GM18868 (cell line): Measurements from ENCODE around the gene SUSD1.
"Not testable (repeated sequence)": the region's sequence is repeated elsewhere in the genome, so short reads cannot be mapped to it uniquely, and the experiment has no call there.

Experiments used
- ATAC-seq: cut with Tn5 transposase; IDR thresholded peaks from one replicate; pipeline ENCODE4 v1.9.1; 2021; ENCODE audit warnings: mild to moderate bottlenecking, moderate library complexity; ENCODE audit not compliant: unreplicated experiment

Gene SUSD1

DNA sequence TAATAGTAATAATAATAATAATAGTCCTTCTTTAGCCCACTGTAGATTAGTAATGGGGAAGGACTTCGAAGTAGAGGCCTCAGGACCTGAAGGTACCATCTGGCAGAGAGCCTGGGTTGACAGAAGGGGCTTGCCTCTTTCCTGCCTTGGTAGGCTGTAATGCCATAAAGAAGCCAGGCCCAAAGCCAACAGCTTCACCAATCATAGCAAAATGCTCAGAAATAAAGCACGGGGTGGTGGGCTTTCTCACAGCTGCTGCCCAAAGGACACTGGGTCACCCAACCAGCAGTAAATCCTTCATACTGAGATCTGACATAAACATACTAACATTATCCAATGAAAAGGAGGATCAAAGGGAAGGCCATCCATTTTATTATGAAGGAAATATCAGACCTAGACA, 70.7 kb downstream of the SUSD1 start:
- ATAC-seq: no peak

- no peak for ATAC-seq
These were observed 71.7 kb downstream of the SUSD1 start for GRCh38 chr9:112103405-112103804.

GRCh38 chr9:112097712-112098688, 77.1 kb downstream of the SUSD1 start:
- ATAC-seq: no peak

- ATAC-seq: no peak
These were observed 80.0 kb downstream of the SUSD1 start for GRCh38 chr9:112094948-112095681.

GRCh38 chr9:112094241-112094640, 80.9 kb downstream of the SUSD1 start:
- no peak for ATAC-seq

DNA sequence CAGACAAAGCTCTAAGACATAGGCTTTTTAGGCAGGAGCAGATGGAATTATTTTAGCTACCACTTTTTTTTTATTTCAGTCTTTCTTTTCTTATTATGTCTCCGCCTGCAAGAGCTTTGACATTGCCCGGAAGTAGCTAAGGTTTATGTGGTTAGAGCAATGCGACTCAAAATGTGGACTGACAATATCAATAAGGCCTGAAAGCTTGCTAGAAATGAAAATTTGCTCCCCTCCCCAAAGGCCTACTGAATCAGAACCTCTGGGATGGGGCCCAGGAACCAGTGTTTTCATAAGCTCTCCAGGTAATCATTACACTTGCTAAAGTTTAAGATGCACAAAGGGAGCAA, 81.3 kb downstream of the SUSD1 start:
- no peak for ATAC-seq

DNA sequence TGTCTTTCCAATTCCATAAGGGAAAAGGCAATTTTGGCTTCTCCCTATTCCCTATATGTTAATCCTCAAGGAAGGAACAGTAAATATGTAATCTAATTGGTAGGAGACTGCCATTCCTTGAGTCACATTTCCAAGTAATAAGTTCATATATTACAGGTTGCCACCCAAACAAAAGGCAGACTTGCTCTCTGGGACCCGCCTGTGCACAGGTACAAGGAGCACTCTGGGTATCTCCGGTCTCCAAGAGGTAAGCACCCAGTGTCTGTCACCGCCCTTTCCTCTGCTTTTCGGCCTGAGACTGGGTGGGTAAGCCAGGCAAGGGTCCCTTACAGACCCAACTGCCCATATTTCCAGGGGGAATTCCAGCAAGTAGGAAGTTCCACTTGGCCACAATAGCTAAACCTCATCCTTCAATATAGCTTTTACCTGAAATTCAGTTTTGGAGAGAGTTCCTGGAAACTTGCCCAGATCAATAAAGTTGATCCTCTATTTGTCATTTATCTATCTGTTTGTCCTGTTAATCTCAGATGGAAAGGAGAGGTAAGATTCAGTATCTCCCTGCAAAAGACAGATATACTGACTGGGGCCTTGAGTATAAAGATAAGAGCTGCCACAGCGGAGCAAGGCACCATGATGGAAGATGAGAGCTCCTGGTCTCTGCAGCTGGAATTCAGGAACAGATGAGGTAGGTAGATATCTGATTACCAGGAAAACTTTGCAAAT, 81.8 kb downstream of the SUSD1 start:
- ATAC-seq: no peak

GRCh38 chr9:112091810-112092209, 83.3 kb downstream of the SUSD1 start:
- ATAC-seq: no peak

DNA sequence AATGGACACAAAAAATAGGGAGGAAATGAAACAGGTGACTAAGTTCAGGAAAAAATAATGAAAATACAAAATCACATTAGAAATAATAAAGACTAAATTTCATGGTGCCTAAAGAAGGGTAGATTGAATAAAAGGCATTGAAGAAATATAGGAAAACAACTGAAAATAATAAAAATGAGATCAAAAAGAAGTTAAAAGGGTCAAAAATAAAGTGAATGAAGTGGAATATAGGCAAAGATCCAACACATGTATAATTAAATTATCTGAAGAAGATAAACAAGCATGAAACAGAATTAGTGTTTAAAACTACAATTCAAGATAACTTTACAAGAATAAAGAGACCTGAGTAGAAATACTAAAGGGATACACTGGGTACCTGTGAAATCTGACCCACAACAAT, 87.6 kb downstream of the SUSD1 start:
- no peak for ATAC-seq

GRCh38 chr9:112086627-112087026, 88.5 kb downstream of the SUSD1 start:
- ATAC-seq: no peak

DNA sequence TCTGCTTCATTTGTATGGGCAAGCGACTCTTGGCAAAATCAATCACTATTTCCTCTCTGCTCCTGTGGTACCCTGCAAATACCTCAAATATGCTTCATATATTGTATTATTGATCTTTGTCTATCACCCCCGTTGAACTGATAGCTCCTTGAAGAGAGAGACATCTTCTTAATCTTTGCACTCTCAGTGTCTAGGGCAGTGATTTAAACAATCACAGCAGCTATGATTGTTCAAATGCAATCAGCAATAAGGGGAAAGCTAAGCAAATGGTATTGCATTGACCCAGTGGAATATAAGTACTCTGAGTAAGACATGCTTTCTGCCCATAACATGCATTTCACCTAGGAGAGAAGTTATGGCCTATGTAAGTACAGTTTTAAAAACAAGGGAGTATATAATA, 90.2 kb downstream of the SUSD1 start:
- no peak for ATAC-seq

DNA sequence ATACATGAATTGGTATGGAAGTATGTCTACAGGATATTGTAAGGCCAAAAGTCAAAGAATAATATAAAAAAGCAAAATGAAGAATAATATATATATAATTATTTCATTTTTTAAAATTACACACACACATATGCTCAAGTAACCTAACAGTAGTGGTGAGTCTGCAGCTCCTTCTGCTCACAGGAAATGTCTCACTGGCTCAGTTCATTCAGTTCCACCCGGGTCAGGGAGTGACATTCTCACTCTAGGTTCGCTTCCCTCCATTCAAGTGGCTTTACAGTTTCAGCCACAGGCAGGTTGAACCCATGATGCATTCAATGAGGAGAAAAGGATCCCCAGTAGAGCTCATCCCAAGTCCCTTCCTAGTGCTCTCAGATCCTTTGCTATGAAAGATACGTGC, 90.8 kb downstream of the SUSD1 start:
- peak; percentile 40 for ATAC-seq

DNA sequence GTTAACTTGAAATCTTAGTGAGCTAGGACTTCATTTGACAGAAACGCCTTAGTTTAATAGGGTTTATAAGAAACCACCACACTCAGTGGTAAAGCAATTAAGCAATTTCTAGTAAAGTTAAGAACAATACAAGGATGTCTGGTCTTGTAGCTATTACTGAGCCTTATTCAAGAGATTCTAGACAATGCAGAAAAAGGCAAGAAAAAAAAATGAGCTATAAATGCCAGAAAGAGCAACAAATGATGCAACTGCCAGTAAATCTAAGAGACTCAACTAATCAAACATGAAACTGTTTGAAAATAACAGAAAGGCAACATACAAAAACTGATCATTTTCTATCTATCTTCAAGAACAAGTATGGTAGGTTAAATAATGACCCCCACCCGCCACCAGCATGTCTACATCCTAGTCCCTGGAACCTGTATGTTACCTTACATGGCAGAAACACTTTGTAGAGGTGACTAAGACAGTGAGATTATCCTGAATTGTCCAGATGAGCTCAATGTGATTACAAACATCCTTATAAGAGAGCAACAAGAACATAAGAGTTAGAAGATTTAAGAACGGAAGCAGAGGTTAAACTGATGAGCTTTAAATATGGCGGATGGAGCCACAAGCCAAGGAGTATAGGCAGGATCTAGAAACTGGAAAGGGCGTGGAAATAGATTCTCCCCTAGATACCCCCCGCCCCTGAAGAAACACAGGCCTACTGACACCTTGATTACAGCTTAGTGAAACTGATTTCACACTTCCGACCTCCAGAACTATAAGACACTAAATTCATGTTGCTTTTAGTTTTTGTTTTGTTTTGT, 93.0 kb downstream of the SUSD1 start:
- no peak for ATAC-seq

- ATAC-seq: no peak
These were observed 94.1 kb downstream of the SUSD1 start for GRCh38 chr9:112080831-112081542.

- peak; percentile 65 for ATAC-seq
These were observed 96.7 kb downstream of the SUSD1 start for GRCh38 chr9:112078432-112078831.

- ATAC-seq: no peak
These were observed 98.3 kb downstream of the SUSD1 start for GRCh38 chr9:112076814-112077213.

DNA sequence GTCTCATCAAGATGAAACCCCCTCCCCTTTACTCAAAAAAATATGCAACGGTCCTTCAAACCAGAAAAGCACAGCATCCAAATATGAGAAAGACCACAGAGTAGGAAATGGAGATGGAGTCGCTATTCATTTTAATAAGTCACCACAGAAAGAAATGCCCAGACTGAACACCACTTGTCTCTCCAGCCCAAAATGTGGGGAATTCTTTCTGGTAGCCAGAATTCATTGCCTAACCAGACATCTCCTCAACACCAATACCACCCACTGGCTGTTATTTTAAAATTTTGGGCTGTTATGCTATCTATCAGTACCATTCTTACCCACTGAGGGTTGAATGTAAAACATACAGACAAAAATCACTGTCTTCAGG, 100.1 kb downstream of the SUSD1 start:
- no peak for ATAC-seq

- peak; percentile 53 for ATAC-seq
These were observed 100.7 kb downstream of the SUSD1 start for GRCh38 chr9:112074250-112075008.

DNA sequence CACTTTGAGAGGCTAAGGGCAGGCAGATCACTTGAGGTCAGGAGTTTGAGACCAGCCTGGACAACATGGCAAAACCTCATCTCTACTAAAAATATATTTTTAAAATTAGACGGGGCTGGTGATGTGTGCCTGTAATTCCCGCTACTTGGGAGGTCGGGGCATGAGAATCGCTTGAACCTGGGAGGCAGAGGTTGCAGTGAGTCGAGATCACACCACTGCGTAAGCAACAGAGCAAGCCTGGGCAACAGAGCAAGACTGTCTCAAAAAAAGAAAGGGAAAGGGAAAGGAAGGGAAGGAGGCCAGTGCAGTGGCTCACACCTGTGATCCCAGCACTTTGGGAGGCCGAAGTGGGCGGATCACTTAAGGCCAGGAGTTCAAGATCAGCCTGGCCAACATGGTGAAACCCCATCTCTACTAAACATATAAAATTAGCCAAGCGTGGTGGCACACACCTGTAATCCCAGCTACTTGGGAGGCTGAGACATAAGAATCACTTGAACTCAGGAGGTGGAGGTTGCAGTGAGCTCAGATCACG, 101.4 kb downstream of the SUSD1 start:
- not testable (repeated sequence) for ATAC-seq
